GM12892 (cell line): ENCODE results near the gene CBS.
"Not testable (repeated sequence)": the region's sequence is repeated elsewhere in the genome, so short reads cannot be mapped to it uniquely, and the experiment has no call there.

Experiments
- POLR2A ChIP-seq: IDR thresholded peaks from 2 replicates; pipeline ENCODE4 v1.6.1; 2011; ENCODE audit warnings: low read depth, low read length, control low read depth
- POLR2AphosphoS5 ChIP-seq: IDR thresholded peaks from 2 replicates; pipeline ENCODE4 v1.6.1; 2011; ENCODE audit warnings: low read depth, low read length, control low read depth

- TF ChIP-seq POLR2A, POLR2AphosphoS5: not testable (repeated sequence)
These were observed 33.4 kb upstream of the CBS start for GRCh38 chr21:43109006-43109405.
